AG04449 (cell line): ENCODE measurements around the gene DHCR7.

Experiments used
- CTCF ChIA-PET: fragments of 350-600 bp; formaldehyde crosslinking; extraction: SDS; loops from one replicate; lab custom pipeline; 2021; ENCODE audit warnings: antibody characterized with exemption; lab: Yijun Ruan, JAX
- POLR2A ChIA-PET: fragments of 400-600, 350-600 bp; formaldehyde crosslinking; extraction: SDS; loops from one replicate; lab custom pipeline; 2020; ENCODE audit warnings: antibody characterized with exemption, inconsistent platforms; lab: Yijun Ruan, JAX
- DNase-seq: peaks from one replicate; pipeline ENCODE4 v3.0.0-alpha.2; 2010; ENCODE audit warnings: low read depth, low spot score
- H3K4me3 ChIP-seq: 2 replicates; pipeline ENCODE4 v1.5.1; 2011; ENCODE audit warnings: low read depth, mild to moderate bottlenecking, control low read depth, low read length
- TF ChIP-seq, protein P1 (sequence below): IDR thresholded peaks from one replicate; pipeline ENCODE4 v1.5.1; 2011; ENCODE audit warnings: mild to moderate bottlenecking, moderate library complexity, low read length, control low read depth, inconsistent platforms; ENCODE audit not compliant: insufficient read depth; ENCODE audit errors: missing control alignments

The DHCR7 gene

DNA sequence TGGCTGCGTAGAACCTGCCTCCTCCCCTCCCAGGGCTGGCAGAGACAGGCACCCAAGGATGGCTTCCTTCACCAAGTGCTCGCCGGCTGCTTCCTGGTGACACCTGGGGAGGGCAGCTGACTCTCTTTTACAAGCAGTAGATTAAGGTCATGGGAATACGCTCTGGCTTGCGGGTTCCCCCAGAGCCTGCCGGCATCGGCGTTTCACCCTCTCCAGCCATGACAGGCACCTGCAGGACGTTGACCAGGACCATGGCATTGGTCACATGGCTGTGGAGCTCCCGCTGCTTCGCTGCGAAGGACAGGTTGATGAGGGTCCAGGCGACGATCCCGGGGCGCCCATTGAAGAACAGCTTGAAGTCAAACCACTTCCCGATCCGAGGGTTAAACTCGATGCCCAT, 9.5 kb downstream of the DHCR7 start:
- ChIA-PET POLR2A (no interaction called here), CTCF (interaction anchor here (0.7 to 1.2 kb wide), 2 partner anchors 10 kb away, joined by 3 read pairs; partner anchors contain the start of gene DHCR7)
- TF ChIP-seq, protein P1, sequence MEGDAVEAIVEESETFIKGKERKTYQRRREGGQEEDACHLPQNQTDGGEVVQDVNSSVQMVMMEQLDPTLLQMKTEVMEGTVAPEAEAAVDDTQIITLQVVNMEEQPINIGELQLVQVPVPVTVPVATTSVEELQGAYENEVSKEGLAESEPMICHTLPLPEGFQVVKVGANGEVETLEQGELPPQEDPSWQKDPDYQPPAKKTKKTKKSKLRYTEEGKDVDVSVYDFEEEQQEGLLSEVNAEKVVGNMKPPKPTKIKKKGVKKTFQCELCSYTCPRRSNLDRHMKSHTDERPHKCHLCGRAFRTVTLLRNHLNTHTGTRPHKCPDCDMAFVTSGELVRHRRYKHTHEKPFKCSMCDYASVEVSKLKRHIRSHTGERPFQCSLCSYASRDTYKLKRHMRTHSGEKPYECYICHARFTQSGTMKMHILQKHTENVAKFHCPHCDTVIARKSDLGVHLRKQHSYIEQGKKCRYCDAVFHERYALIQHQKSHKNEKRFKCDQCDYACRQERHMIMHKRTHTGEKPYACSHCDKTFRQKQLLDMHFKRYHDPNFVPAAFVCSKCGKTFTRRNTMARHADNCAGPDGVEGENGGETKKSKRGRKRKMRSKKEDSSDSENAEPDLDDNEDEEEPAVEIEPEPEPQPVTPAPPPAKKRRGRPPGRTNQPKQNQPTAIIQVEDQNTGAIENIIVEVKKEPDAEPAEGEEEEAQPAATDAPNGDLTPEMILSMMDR, result no peak
- H3K4me3 ChIP-seq, result no peak overlapping the region
- no peak for DNase-seq

DNA sequence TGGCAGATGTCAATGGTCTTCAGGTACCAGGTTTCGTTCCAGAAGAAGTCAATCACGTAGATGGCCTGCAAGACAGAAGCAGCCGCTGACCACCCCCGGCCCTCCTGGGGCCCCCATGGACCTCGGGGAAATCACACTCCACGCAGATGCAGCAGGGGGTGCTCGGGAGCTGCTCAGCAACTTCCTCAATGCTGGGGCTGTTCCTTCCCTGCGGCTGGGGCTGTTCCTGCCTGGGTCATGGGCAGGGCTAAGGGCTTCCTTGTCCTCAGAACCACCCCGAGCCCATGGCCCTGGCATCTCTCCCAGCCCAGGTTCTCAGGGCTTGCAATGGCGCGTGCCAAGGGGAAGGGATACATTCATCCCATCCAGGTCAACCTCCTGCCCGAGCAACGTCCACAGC, 10.3 kb downstream of the DHCR7 start:
- DNase-seq, result no peak
- TF ChIP-seq, protein P1, result no peak
- ChIA-PET CTCF (interaction anchor here (1.2 kb wide), 1 partner anchor 10 kb away, joined by 3 read pairs; the partner anchor contains the start of gene DHCR7), POLR2A (no interaction called here)
- H3K4me3 ChIP-seq, result no peak overlapping the region

DNA sequence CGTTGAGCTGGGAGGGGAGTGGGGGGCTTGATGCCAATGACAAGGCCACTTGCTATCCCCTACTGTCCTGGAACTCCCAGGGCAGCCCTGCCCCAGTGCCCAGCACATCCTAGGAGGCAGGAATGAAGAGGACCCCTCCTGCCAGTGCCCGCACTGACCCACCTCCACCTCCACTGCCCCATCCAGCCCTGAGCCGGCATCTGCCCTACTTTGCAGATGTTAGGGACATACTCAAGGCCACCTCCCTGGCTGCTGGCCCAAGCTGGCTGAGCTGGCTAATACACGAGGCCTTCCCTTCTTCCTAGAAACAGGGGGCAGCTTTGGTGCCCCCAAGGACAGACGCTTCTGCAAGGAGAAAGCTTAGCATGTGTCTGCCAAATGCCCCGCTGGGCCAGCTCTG, 10.8 kb downstream of the DHCR7 start:
- H3K4me3 ChIP-seq, result no peak overlapping the region
- POLR2A ChIA-PET, result no interaction called here
- CTCF ChIA-PET, result no interaction called here
- DNase-seq, result no peak
- TF ChIP-seq, protein P1, result no peak

DNA sequence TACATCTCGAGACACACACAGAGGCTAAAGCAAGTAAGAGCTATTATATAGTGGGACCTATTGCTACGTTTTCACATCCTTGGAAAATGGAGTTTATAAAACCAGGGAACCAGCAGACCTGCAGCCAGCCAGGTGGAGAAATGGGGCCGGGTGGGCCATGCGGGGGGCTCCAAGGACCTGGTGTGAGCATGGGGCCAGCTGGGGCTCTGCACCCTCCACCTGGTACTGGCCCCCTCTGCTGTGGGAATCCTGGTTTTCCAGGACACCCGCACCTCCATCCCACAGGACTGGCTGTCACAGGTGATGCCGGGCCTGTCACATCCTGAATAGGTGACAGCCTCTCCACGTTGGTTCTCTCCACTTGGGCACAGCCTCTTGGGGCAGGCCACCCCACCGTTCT, 11.3 kb downstream of the DHCR7 start:
- ChIA-PET POLR2A (no interaction called here), CTCF (no interaction called here)
- no peak overlapping the region for H3K4me3 ChIP-seq
- TF ChIP-seq, protein P1, result no peak
- no peak for DNase-seq

DNA sequence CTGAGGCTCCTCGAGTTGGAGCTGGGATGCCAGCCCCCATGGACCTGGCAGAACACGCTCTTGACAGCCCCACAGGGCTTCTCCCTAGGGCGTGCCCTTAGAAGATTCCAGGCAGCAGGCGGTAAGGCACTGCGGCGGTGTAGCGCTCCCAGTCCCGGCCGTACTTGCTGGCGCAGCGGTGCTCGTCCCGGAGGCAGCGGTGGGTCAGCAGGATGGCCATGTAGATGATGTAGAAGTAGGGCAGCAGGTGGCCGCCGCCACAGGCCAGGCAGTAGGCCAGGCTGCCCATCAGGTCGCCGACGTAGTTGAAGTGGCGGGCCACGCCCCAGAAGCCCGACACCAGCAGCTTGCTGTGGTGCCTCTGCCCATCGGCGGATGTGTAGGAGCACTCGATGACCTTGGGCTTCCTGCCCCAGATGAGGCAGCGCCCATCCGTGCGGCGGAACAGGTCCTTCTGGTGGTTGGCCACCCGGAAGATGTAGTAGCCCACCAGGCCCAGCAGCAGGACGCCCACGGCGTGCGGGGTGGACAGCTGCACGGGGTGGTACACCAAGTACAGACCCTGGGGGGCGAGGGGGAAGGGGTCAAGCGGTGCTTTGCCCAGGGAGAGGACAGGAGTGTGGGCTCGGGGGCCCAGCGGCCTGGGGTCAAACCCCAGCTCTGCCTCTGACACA, 12.8 kb downstream of the DHCR7 start:
- TF ChIP-seq, protein P1, result no peak
- POLR2A ChIA-PET, result no interaction called here
- CTCF ChIA-PET, result no interaction called here
- no peak overlapping the region for H3K4me3 ChIP-seq
- no peak for DNase-seq

DNA sequence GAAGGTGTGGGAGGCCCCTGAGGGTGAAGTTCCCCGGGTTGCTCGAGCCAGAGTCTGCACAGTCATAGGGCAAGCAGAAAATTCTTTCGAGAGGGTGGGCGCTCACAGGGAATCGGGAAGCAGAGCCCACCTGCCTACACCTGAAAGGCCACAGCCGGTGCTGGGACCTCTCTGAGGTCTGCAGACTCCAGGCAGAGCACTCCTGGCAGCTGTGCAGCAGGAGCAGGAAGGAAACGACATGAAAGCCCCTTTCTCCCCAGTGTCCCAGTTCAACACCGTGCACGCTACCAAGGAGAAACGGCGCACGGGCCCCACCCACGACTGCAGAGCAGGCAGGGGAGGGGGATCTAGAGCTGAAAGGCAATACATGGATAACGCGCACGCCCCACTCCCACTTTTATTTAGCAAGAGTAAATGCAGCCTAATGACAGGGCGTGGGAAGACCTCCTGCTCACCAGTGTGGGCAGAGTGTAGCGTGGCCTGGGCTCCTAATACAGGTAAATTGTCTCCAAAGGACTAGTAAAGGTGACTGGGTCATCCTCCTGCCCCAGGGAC, 13.5 kb downstream of the DHCR7 start:
- DNase-seq, result no peak
- no peak overlapping the region for H3K4me3 ChIP-seq
- TF ChIP-seq, protein P1, result no peak
- ChIA-PET POLR2A (no interaction called here), CTCF (no interaction called here)
